Stimulated activated CD8-positive, alpha-beta memory T cell treated with anti-CD3 and anti-CD28 coated beads, Interleukin-2, amount 100 ng/mL, for 48 hours (primary cell): ENCODE data around the gene SLC38A4.
"Not testable (repeated sequence)": the region's sequence is repeated elsewhere in the genome, so short reads cannot be mapped to it uniquely, and the experiment has no call there.

ENCODE experiments used
- DNase-seq, 2 donors: peaks; one replicate each; pipeline ENCODE4 v3.0.0-alpha.2; 2020; ENCODE audit warnings: low read depth in 2 of 2

Gene SLC38A4

GRCh38 chr12:46825591-46826414 lies at the start of gene SLC38A4:
SLC38A4 (minus strand) TSS chr12:46825997; CDS start chr12:46793071, 32,926 bp downstream.
- no peak for DNase-seq

GRCh38 chr12:46875095-46875494 lies 49.3 kb upstream of the SLC38A4 start:
- no peak for DNase-seq

- DNase-seq, result no peak
Measured at GRCh38 chr12:46874642-46875041, 48.8 kb upstream of the SLC38A4 start.

GRCh38 chr12:46872135-46872534 lies 46.3 kb upstream of the SLC38A4 start:
- DNase-seq, result no peak

GRCh38 chr12:46865311-46865710 lies 39.5 kb upstream of the SLC38A4 start:
- DNase-seq, result no peak

GRCh38 chr12:46858368-46858767 lies 32.6 kb upstream of the SLC38A4 start:
- no peak for DNase-seq

- no peak for DNase-seq
Measured at GRCh38 chr12:46857486-46857885, 31.7 kb upstream of the SLC38A4 start.

- no peak for DNase-seq
Measured at GRCh38 chr12:46855760-46856159, 30.0 kb upstream of the SLC38A4 start.

GRCh38 chr12:46854188-46854587 lies 28.4 kb upstream of the SLC38A4 start:
- not testable (repeated sequence) for DNase-seq

- not testable (repeated sequence) for DNase-seq
Measured at GRCh38 chr12:46848792-46849191, 23.0 kb upstream of the SLC38A4 start.

- no peak for DNase-seq
Measured at GRCh38 chr12:46847001-46847400, 21.2 kb upstream of the SLC38A4 start.

GRCh38 chr12:46843811-46844210 lies 18.0 kb upstream of the SLC38A4 start:
- no peak for DNase-seq

- no peak for DNase-seq
Measured at GRCh38 chr12:46841891-46842290, 16.1 kb upstream of the SLC38A4 start.

- no peak for DNase-seq
Measured at GRCh38 chr12:46839964-46840363, 14.2 kb upstream of the SLC38A4 start.

GRCh38 chr12:46839232-46839631 lies 13.4 kb upstream of the SLC38A4 start:
- no peak for DNase-seq

- DNase-seq, result no peak
Measured at GRCh38 chr12:46835785-46836184, 10.0 kb upstream of the SLC38A4 start.

GRCh38 chr12:46832130-46832704 lies 6.4 kb upstream of the SLC38A4 start:
- no peak for DNase-seq

GRCh38 chr12:46831335-46832129 lies 5.7 kb upstream of the SLC38A4 start:
- no peak for DNase-seq

GRCh38 chr12:46830731-46831334 lies 5.0 kb upstream of the SLC38A4 start:
- DNase-seq, result no peak

GRCh38 chr12:46824709-46825108 lies 1.1 kb downstream of the SLC38A4 start:
- no peak for DNase-seq

- DNase-seq, result no peak
Measured at GRCh38 chr12:46818642-46819041, 7.2 kb downstream of the SLC38A4 start.

- DNase-seq, result no peak
Measured at GRCh38 chr12:46815809-46816208, 10.0 kb downstream of the SLC38A4 start.
